GM18861 (cell line): ENCODE results near the gene TCEANC2.

Experiments
- ATAC-seq: cut with Tn5 transposase; IDR thresholded peaks from one replicate; pipeline ENCODE4 v1.9.1; 2021; ENCODE audit not compliant: unreplicated experiment

TCEANC2 gene

DNA sequence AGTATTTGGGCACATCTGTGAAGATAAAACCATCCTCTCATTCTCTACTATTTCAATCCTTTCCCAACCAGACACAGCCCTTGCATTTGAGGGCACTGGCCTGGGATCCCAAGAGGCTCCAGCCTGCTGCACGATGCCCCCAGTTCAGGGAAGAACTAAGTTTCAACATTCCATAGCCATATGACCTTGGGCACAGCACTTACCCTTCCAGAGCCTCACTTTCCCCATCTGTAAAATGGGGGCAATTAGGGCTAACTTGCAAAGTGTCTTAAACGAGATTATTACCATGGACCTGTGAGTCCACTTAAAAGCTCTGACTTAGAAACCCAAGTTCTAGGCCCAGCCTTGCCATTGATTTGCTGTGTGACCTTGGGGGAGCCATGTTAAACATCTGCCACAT lies 76.5 kb downstream of the TCEANC2 start:
- no peak for ATAC-seq

DNA sequence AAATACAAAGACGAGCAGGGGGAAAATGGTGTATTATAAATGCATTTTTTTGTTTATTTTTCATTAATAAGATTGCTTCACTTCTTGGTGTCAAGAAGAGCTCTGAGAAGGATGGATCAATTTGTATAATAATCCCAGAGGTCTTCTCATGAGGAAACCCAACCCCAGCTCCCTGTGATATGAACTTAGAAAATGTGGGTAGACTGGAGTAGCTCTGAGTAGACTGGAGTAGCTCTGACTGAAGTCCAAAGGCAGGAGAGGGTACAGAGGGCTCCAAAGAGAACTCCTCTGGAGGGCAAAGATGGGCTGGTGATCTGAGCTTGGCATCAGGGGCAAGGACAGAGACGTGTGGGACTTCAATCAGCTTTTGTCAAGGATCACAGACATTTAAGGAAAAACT lies 78.0 kb downstream of the TCEANC2 start:
- no peak for ATAC-seq

DNA sequence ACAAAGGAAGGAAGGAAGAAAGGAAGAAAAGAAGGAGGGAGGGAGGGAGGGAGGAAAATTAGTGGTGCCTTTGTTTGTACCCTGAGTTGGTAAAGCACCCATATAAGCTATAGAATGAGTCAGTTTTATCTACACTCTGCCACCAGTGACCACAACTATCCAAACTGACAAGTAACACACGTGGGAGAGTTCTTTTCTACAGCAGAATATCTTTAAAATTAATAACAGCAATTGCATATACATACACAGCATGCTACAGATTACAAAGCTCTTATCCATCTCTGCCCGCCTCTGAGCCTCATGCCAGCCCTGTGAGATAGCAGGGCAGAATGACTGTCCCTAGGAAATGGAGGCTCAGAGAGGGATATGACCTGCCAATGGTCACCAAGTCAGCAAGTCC lies 79.1 kb downstream of the TCEANC2 start:
- ATAC-seq: no peak

DNA sequence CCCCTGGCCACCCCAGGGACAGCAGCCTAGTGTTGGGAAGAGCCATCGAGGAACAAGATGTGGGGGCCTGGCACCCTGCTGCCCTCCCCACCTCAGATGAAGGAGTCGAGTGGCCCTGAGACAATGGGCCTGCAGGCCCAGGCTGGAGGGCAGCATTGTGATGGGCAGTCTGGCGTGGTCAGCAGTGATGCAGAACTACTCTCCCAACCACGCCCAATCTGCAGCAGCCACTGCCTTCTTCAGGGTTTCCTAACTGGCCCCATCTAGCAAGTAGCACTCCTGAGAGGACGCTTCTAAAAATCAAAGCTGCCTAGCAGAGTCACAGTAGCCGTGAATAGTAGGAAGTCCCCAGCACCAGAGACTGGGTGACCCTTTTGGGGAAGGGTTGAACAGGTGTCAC lies 80.9 kb downstream of the TCEANC2 start:
- no peak for ATAC-seq

DNA sequence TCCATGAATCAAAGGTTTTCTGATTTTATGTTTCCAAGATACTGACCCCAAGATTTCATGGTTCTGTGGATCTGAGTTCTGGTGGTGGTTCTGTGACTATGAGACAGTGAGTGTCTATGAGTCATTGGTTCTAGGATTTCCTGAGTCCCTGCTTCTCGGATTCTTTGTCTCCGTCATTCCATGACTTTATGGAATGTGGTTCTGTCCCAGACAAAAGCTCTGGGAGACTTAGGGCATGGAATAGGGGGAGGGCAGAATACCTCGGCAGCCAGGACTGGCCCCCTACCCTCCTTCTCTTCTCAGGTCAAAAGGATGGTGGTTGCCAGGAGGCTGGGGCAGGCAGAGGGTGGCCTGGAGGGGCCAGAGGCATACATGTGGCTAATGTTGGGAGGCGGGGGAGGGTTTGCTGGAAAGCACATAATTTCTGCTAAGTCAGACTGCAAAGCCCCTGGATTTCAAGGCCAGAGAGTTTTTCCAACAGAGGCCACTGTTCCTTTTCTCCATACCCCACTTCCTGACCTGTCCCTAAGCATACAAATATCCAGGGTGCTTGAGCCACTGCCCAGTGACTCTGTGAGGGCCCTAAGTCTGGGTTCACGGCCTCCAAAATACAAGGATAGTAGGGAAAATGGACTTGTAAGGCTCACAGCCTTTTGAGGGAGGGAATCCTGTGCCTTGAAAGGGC lies 82.2 kb downstream of the TCEANC2 start:
- no peak for ATAC-seq

DNA sequence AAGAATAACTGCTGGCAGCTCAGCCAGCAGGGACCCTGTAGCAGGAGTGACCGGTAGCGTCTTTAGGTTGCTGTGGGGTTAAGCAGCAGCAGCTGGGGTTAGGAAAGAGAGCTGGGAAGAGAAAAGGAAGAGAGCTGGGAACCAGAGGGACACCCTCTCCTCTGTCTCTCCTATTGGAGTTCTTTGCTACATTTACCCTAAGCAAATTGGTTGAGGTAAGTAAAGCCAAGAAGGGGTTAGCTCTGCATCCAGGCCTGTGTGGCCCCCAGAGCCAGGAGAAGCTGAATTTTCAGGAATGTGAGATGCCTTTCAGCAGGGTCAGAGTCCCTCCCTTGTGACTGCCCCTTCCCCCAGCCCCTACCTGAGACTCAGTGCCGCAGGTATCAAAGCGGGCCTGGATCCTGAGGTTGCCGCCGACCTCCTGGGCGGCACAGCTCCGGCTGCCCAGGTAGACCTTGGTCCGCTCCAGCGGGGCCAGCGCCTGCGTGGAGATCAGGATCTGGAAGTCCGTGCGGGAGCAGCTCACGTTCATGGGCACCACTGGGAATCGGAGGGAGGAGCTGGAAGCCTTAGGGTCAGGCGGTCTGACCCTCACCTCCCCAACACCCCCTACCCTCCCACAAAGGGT lies 83.0 kb downstream of the TCEANC2 start:
- ATAC-seq: no peak

DNA sequence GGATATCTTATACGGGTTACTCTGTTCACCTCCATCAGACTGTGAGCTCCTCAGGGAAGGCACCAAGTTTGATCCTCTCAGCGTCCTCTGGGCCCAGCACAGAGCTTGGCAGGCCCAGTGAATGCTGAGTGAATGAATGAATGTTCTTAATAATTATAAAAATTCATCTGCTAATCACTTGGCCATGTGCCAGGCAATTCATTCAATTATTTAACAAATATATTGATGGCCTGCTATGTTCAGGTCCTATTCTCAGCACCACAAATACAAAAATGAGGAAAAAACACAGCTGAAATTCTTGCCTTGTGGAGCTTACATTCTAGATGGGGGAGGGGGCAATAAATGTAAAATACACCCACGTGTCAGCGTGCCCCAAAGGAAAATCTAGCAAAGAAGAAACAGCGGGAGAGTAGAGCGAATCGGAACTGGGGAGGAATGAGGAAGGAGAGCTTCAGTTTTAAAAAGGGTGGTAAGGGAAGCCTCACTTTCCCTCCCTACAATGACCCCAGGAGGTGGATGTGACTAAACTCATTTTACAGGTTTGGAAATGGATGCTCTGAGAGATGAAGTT lies 83.6 kb downstream of the TCEANC2 start:
- no peak for ATAC-seq

DNA sequence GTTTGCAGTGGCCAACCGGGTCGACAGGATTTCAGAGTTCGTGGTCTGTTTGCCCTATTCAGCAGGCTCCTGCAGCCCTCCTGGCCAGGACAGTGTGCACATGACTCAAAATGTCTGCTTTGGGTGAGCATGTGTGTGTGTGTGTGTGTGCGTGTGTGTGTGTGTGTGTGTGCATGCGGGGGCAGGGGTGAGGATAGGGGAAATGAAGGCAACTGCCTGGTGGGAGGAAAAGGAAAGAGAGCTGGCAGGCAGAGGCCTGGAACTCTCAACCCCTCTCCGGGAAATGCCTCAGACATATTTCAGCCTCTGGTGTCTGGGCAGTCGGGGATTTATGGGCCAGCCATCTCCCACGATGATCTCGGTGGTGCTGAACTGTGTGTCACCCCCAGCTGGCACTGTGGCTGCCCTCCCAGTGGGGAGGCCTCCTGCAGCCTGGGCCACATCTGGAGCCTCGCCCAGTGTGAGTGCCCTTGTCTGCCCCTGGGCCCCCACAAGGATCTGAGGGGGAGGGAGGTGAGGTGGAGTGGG lies 84.2 kb downstream of the TCEANC2 start:
- no peak for ATAC-seq

DNA sequence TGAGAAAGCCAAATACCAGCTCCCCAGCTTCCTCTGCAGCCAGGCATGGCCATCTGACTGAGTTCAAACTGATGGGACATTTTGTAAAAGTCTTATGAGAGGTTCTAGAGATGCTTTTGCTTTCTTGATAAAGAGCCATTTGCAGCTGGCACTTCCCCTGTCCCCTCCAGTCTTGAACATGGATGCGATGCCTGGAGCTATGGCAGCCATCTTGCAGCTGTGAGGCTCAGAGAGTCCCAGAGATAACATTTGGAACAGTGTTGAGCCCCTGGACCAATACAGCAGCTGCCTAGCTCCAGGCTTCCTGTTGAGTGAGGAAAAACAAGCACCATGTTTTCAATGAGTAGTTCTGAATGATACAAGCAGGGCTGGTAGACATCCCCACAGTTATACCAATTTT lies 85.6 kb downstream of the TCEANC2 start:
- ATAC-seq: no peak

DNA sequence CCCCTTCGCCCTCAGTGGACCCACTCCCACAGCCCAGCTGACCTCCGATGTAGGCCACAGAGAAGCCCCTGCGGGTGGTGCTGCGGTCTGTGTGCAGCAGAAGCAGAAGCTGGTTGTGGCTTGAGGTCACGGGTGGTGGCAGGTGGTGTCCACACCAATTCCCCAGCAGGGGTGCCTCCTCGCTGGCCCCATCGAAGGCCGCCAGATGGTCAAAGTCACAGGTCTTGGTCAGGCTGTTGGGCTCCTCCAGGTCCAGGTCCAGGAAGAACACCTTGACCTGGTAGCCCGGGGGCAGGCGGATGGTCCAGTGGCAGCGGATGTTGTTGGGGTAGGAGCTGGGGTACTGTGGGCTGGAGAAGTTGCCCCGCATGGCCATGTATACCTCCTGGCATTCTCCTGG lies 86.3 kb downstream of the TCEANC2 start:
- no peak for ATAC-seq

DNA sequence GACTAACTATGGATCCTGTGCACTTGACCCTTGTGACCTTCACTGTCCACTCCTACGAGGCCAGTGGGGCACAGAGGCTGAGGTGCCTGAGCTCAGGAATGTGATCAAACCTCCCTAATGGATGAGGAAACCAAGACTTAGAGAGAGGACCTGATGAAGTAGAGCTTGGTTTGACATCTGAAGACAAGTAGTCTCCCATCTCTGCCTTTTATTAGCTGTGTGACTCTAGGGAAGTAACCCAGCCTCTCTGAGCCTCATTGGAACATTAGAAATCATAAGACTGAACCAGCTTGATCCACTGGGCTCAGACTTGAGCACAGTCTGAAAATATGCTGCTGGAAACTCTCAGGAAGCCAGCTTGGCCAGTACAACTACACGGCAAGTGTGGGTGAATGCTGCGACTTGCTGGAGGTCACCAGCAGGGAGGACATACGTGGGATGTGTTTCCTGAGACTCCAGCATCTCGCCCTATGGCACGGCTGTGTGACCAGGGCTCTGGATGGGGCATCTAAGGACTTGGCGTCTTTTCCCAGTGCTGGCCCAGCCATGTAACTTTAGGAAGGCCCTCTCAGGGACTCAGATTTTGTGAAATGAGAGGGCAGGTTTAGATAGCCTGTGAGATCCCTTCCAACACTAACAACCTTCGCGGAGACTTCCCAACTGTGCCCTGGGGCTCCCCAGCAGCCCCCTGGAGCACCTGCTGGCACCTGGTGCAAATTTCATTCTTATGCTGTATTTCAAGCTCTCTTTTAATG lies 88.9 kb downstream of the TCEANC2 start:
- ATAC-seq: no peak

DNA sequence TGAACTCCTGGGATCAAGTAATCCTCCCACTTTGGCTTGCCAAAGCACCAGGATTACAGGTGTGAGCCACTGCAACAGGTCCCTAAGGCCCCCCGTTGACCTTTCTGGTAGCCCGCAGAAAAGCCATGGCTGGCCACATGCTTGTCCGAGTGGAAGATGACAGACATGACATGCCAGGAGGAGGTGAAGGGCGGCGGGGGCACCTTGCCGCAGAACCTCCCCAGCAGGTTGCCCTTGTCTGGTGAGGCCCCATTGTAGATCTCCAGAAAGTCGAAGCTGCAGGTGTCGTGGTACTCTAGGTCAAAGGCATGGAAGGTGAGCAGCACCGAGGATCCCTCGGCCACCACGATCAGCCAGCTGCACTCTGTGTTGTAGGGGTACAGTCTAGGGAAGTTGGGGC lies 91.0 kb downstream of the TCEANC2 start:
- ATAC-seq: no peak

DNA sequence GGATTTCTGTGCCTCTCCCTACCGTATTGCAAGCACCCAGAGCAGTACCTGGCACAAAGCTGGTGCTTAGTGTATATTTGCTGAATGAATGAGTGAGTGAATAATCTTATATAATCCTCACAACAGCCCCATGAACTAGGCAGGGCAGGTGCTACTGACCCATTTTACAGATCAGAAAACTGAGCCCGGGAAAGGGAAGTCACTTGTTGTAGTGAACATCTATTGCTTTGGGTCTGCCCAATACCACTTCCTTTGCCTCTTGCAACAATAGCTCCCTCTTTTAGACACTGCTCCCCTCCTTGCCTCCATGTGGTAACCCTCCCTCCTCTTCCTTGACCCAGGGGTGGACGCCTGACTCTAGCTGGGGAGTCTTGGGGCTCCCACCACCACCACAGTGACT lies 96.3 kb downstream of the TCEANC2 start:
- ATAC-seq: no peak

DNA sequence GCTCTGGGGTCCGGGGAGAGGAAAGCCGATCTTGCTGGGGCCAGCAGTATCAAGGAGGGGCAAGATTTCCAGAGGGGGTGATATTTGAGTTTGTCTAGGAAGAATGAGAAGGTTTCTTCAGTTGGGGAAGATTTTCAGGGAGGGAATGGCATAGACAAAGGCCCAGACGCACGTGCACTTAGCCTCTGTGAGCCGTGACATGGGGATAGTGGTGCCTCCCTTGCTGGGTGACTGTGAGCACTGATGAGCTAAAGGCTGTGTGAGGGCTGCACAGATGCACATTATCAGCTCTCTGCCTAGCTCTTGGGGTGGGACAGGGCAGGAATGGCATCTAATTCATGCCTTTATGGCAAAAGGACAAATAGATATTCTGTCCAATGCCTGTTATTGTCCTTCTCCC lies 97.6 kb downstream of the TCEANC2 start:
- ATAC-seq: no peak

DNA sequence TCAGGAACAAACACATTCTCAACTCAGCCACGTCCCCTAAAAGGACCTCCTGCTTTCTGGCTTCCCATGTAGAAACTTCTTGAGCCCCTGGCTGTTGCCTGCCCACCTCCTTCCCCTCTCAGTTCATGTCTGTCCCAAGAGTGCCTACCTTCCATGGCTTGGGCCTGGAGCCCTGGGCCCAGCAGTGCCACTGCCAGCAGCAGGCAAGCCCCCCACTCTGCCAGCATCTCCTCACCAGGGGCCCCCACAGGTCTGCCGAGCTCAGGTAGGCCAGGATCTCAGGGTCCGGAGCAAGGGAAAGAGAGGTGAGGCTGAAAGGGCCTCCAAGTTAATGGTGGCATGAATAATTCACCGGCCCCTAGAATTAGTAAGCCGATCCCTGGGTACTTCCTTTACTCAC lies 99.3 kb downstream of the TCEANC2 start, which contains the start of gene CDCP2:
CDCP2 (minus strand) TSS at position 305 of the 400 bp plus-strand sequence; CDS start at position 227, 78 bp downstream.
- no peak for ATAC-seq

DNA sequence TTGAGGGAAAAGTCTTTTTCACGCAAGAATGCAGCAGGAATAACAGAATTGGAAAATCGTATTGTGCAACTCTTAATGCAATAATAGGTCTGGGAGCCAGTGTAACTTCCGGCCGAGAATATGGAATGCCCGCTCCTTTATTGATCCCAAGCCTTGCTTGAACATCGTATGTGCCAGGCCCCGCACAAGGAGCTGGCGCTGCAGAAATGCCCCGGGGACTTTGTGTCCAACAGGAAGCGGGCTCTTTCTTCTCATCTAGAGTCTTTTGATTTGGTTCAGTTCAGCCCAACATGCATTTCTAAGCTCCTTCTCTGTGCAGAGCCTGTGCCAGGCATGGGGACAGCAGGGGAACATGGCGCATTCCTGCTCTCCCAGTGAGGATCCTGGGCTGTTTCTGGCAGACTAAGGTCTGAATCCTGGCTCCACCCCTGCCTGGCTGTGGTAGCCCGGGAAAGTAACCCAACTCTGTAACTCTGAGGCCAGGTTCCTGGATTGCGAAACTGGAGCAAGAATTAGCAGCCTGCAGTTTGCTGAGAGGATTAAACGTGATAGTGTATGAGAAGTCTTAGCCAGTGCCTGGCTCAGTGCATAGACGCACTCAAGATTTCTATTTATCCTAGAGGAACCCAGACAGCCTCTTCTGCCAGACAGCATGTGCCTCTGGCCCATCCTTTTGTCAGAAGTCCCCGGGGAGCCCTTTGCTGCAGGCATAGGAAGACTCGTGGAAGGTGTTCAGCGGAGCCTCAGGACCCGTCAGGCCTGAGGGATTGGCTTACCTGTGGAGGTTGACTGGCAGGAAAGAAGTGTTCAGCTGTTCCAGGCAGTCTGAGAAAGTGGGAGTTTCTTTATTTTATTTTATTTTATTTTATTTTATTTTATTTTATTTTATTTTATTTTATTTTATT lies 100.4 kb downstream of the TCEANC2 start:
- ATAC-seq: no peak
